ENCODE data around the gene AK1. TPM values are rescaled to one million over a fixed set of nuclear protein-coding genes. Genes with fewer than 3 reads are reported as not detected.
"Not testable (repeated sequence)": the region's sequence is repeated elsewhere in the genome, so short reads cannot be mapped to it uniquely, and the experiment has no call there.

Gene AK1
- polyA plus RNA-seq, 4 donors = 35.9 to 45.3 (median 43.0) TPM

- not testable (repeated sequence) for DNase-seq (ENCODE audit: low read depth in 4 of 4, low spot score in 3 of 4)
These were observed 7.4 kb downstream of the AK1 start for GRCh38 chr9:127870153-127870491.

- peak in 2 of 4 donors; percentile 60 to 69 for DNase-seq (ENCODE audit: low read depth in 4 of 4, low spot score in 3 of 4)
These were observed 7.9 kb downstream of the AK1 start for GRCh38 chr9:127869310-127870152.

- no peak for DNase-seq (ENCODE audit: low read depth in 4 of 4, low spot score in 3 of 4)
These were observed 9.1 kb downstream of the AK1 start for GRCh38 chr9:127868278-127868902.

- no peak for DNase-seq (ENCODE audit: low read depth in 4 of 4, low spot score in 3 of 4)
These were observed 9.9 kb downstream of the AK1 start for GRCh38 chr9:127867356-127868277.

- no peak for DNase-seq (ENCODE audit: low read depth in 4 of 4, low spot score in 3 of 4)
These were observed 10.9 kb downstream of the AK1 start for GRCh38 chr9:127866535-127866934.

- DNase-seq (ENCODE audit: low read depth in 4 of 4, low spot score in 3 of 4) = no peak
These were observed 11.6 kb downstream of the AK1 start for GRCh38 chr9:127865645-127866464.

GRCh38 chr9:127863191-127863621 lies 14.3 kb downstream of the AK1 start:
- DNase-seq (ENCODE audit: low read depth in 4 of 4, low spot score in 3 of 4) = no peak

GRCh38 chr9:127862075-127863011 lies 15.1 kb downstream of the AK1 start:
- DNase-seq (ENCODE audit: low read depth in 4 of 4, low spot score in 3 of 4) = no peak

GRCh38 chr9:127860779-127861178 lies 16.7 kb downstream of the AK1 start:
- DNase-seq (ENCODE audit: low read depth in 4 of 4, low spot score in 3 of 4) = no peak

GRCh38 chr9:127860260-127860659 lies 17.2 kb downstream of the AK1 start:
- no peak for DNase-seq (ENCODE audit: low read depth in 4 of 4, low spot score in 3 of 4)

GRCh38 chr9:127858041-127858512 lies 19.4 kb downstream of the AK1 start:
- no peak for DNase-seq (ENCODE audit: low read depth in 4 of 4, low spot score in 3 of 4)

GRCh38 chr9:127857278-127857677 lies 20.2 kb downstream of the AK1 start:
- DNase-seq (ENCODE audit: low read depth in 4 of 4, low spot score in 3 of 4) = no peak

GRCh38 chr9:127856729-127857116 lies 20.8 kb downstream of the AK1 start:
- no peak for DNase-seq (ENCODE audit: low read depth in 4 of 4, low spot score in 3 of 4)

GRCh38 chr9:127856094-127856728 lies 21.3 kb downstream of the AK1 start:
- no peak for DNase-seq (ENCODE audit: low read depth in 4 of 4, low spot score in 3 of 4)

GRCh38 chr9:127855522-127855921 lies 22.0 kb downstream of the AK1 start:
- no peak for DNase-seq (ENCODE audit: low read depth in 4 of 4, low spot score in 3 of 4)

GRCh38 chr9:127854960-127855359 lies 22.5 kb downstream of the AK1 start:
- DNase-seq (ENCODE audit: low read depth in 4 of 4, low spot score in 3 of 4) = no peak

- DNase-seq (ENCODE audit: low read depth in 4 of 4, low spot score in 3 of 4) = no peak
These were observed 23.2 kb downstream of the AK1 start, which contains the start of gene ENG for GRCh38 chr9:127854184-127854806. Gene ENG (minus strand): TSS chr9:127854658. CDS start chr9:127854355, 303 bp downstream.
